ENCODE measurements around the gene TBX1.
"Not testable (repeated sequence)": the region's sequence is repeated elsewhere in the genome, so short reads cannot be mapped to it uniquely, and the experiment has no call there.

The TBX1 gene

DNA sequence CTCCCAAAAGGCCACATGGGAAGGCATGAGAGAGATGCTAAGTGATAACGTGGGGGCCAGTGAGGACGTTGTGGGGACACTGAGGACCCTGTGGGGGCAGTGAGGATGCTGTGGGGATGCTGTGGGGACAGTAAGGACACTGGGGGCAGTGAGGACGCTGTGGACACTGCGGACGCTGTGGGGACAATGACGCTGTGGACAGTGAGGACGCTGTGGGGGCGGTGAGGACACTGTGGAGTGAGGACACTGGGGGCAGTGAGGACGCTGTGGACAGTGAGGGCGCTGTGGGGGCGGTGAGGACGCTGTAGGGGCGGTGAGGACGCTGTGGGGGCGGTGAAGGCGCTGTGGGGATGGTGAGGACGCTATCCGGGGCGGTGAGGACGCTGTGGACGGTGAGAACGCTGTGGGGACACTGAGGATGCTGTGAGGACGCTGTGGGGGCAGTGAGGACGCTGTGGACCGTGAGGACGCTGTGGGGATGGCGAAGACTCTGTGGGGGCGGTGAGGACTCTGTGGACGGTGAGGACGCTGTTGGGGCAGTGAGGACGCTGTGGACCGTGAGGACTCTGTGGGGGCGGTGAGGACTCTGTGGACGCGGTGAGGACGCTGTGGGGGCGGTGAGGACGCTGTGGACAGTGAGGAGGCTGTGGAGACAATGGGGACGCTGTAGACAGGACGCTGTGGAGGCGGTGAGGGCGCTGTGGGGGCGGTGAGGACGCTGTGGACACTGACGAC is 35.5 kb upstream of the TBX1 start:
- TF ChIP-seq ZFX (IDR thresholded peaks at IDR 0.05) (no peak), CTCF (conservative IDR thresholded peaks at IDR 0.05) (no peak)
- H3K27ac ChIP-seq, result no peak overlapping the region

DNA sequence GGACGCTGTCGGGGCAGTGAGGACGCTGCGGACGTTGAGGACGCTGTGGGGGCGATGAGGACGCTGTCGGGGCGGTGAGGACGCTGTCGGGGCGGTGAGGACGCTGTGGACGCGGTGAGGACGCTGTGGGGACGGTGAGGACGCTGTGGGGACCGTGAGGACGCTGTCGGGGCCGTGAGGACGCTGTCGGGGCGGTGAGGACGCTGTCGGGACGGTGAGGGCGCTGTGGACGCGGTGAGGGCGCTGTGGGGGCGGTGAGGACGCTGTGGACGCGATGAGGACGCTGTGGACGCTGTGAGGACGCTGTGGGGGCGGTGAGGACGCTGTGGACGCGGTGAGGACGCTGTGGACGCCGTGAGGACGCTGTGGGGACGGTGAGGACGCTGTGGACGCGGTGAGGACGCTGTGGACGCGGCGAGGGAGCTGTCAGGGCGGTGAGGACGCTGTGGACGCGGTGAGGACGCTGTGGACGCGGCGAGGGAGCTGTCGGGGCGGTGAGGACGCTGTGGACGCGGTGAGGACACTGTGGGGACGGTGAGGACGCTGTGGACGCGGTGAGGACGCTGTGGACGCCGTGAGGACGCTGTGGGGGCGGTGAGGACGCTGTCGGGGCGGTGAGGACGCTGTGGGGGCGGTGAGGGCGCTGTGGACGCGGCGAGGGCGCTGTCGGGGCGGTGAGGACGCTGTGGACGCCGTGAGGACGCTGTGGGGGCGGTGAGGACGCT is 34.4 kb upstream of the TBX1 start:
- not testable (repeated sequence) for H3K27ac ChIP-seq

DNA sequence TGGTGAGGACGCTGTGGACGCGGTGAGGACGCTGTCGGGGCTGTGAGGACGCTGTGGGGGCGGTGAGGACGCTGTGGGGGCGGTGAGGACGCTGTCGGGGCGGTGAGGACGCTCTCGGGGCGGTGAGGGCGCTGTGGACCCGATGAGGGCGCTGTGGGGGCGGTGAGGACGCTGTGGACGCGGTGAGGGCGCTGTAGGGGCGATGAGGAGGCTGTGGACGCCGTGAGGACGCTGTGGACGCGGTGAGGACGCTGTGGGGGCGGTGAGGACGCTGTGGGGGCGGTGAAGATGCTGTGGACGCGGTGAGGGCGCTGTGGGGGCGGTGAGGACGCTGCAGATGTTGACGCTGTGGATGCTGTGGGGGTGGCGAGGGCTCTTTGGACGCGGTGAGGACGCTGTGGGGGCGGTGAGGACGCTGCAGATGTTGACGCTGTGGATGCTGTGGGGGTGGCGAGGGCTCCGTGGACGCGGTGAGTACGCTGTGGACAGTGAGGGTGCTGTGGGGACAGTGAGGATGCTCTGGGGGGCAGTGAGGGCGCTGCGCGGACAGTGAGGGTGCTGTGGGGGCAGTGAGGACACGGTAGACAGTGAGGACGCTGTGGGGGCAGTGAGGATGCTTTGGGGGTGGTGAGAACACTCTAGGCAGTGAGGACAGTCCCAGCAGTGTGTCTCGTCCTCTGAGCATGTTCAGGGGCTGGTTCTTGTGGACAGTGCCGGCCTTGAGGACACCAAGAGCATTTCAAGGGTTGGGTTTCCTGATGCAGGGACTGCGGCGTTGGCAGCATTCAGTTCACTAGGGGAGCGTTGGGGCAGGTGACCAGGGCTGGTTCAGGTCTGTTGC is 33.0 kb upstream of the TBX1 start:
- TF ChIP-seq ZFX (IDR thresholded peaks at IDR 0.05) (no peak), CTCF (conservative IDR thresholded peaks at IDR 0.05) (no peak)
- no peak overlapping the region for H3K27ac ChIP-seq

DNA sequence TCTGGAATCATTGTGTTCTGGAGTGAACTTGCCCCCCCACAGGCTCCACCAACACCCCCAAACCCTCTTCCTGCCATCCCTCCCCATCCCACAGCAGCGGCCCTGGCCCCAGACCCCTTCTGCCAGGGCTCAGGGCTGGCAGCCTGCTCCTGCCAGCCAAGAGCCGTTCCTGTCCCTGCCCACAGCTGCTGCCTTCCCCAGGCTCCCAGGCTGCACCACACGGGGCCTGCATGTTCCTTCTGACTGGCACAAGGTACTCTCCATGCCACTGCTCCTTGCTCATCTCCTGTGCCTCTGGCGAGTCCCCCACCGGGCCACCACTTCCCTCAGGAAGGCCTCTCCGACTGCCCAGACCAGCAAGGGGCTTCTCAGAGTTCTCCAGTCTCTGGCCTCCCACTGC is 32.3 kb upstream of the TBX1 start:
- TF ChIP-seq ZFX (IDR thresholded peaks at IDR 0.05), result no peak
- TF ChIP-seq CTCF (conservative IDR thresholded peaks at IDR 0.05), result no peak
- H3K27ac ChIP-seq, result no peak overlapping the region

GRCh38 chr22:19728836-19729235 is 31.7 kb upstream of the TBX1 start:
- no peak; the same call in 1 of the 2 replicates for TF ChIP-seq ZFX (IDR thresholded peaks at IDR 0.05)
- TF ChIP-seq CTCF (conservative IDR thresholded peaks at IDR 0.05), result no peak

DNA sequence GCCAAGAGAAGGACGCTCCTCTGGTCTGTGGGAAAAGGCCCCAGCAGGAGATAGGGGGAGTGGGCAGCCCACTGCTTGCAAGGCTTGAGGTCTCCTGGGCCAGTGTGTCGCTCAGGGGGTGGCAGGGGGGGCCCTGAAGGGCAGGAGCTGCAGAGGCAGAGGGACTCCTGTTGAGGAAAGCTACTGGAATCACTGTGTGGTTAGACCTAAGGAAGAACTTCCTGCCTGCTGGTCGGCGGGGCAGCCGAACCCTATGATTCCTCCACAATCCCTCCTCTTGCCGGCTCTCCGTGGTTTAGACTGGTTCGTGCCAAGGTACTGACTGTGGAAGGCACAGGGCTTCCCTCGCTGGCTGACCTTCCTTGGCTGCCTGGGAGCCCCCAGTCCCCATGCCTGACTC is 31.1 kb upstream of the TBX1 start:
- no peak overlapping the region for H3K27ac ChIP-seq
- TF ChIP-seq ZFX (IDR thresholded peaks at IDR 0.05) (no peak), CTCF (conservative IDR thresholded peaks at IDR 0.05) (no peak)

More at GRCh38 chr22:19728836-19729235, 31.7 kb upstream of the TBX1 start:
- no peak overlapping the region for H3K27ac ChIP-seq

GRCh38 chr22:19730198-19730597 is 30.4 kb upstream of the TBX1 start:
- TF ChIP-seq CTCF (conservative IDR thresholded peaks at IDR 0.05) (no peak), ZFX (IDR thresholded peaks at IDR 0.05) (no peak; the same call in 1 of the 2 replicates)
- peak overlapping the region; percentile 13; the same call in 1 of the 2 replicates for H3K27ac ChIP-seq
